Stomach smooth muscle (tissue), 2 donors: Measurements from ENCODE around the gene CRTC3.
A peak's percentile ranks its signal among the peaks of the same experiment; 100 is the strongest.
"Not testable (repeated sequence)": the region's sequence is repeated elsewhere in the genome, so short reads cannot be mapped to it uniquely, and the experiment has no call there.

ENCODE experiments used
- H3K27ac ChIP-seq: one replicate; pipeline ENCODE4 v1.7.0; 2013; ENCODE audit warnings: mild to moderate bottlenecking, low read length, inconsistent platforms
- H3K27me3 ChIP-seq, 2 donors: one replicate each; pipeline ENCODE4 v1.7.0; 2013; ENCODE audit warnings: low read length in 2 of 2; ENCODE audit not compliant: insufficient read depth in 2 of 2, control insufficient read depth in 1 of 2
- H3K36me3 ChIP-seq, 2 donors: one replicate each; pipeline ENCODE4 v1.7.0; 2013; ENCODE audit warnings: low read length in 2 of 2; ENCODE audit not compliant: control insufficient read depth in 2 of 2, insufficient read depth in 2 of 2
- H3K4me1 ChIP-seq: one replicate; pipeline ENCODE4 v1.7.0; 2013; ENCODE audit warnings: low read length; ENCODE audit not compliant: control insufficient read depth, insufficient read depth
- H3K4me3 ChIP-seq, 2 donors: one replicate each; pipeline ENCODE4 v1.7.0; 2013; ENCODE audit warnings: low read length in 2 of 2
- H3K9ac ChIP-seq, 2 donors: one replicate each; pipeline ENCODE4 v1.7.0; 2013; ENCODE audit warnings: low read length in 2 of 2, mild to moderate bottlenecking in 1 of 2
- H3K9me3 ChIP-seq, 2 donors: one replicate each; pipeline ENCODE4 v1.7.0; 2013; ENCODE audit warnings: low read length in 2 of 2; ENCODE audit not compliant: control insufficient read depth in 2 of 2
- donor health status: healthy.
- donor health status: Pancreatic carcinoma.

Gene CRTC3

DNA sequence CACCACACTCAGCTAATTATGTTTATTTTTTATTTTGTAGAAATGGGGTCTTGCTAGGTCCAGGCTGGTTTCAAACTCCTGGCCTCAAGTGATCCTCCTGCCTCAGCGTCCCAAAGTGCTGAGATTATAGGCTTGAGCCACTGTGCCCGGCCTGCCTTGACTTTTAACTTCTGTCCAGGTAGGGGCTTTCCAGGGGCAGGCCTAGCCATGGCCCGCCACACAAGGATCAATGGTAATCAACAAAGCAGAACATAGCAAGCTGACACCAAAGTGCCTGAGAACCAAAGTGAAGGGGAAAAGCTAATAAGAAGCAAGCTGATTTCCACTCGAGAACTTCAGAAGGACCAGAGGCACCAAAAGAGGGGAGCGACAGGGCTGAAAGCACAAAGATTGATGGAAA is 9.4 kb upstream of the CRTC3 start:
- H3K4me3 ChIP-seq, result no peak overlapping the region
- H3K9me3 ChIP-seq, result no peaks in the 10 kb centered on the region
- H3K4me1 ChIP-seq, result no peaks in the 10 kb centered on the region
- no peak overlapping the region for H3K9ac ChIP-seq
- no peaks in the 10 kb centered on the region for H3K36me3 ChIP-seq
- no peak overlapping the region for H3K27ac ChIP-seq
- H3K27me3 ChIP-seq, result no peaks in the 10 kb centered on the region

- Histone ChIP-seq H3K4me1 (no peaks in the 10 kb centered on the region), H3K36me3 (no peaks in the 10 kb centered on the region), H3K9me3 (no peaks in the 10 kb centered on the region), H3K9ac (no peak overlapping the region), H3K27me3 (no peaks in the 10 kb centered on the region), H3K4me3 (no peak overlapping the region), H3K27ac (no peak overlapping the region)
These were observed 6.3 kb upstream of the CRTC3 start for GRCh38 chr15:90523373-90523772.

GRCh38 chr15:90524018-90524803 is 5.5 kb upstream of the CRTC3 start:
- H3K9me3 ChIP-seq, result not testable (repeated sequence)

GRCh38 chr15:90529011-90529370 is 732 bp upstream of the CRTC3 start:
- H3K9me3 ChIP-seq, result no peaks in the 10 kb centered on the region
- H3K9ac ChIP-seq, result peak overlapping the region; percentile 83 to 90
- H3K27me3 ChIP-seq, result no peaks in the 10 kb centered on the region
- H3K4me1 ChIP-seq, result peaks cover 18% of the 10 kb centered on the region
- peak overlapping the region; percentile 76 to 88 for H3K4me3 ChIP-seq
- H3K27ac ChIP-seq, result peak overlapping the region; percentile 73
- H3K36me3 ChIP-seq, result no peaks in the 10 kb centered on the region

More at GRCh38 chr15:90524018-90524803, 5.5 kb upstream of the CRTC3 start:
- H3K4me3 ChIP-seq, H3K4me1 ChIP-seq, H3K36me3 ChIP-seq, H3K9ac ChIP-seq, H3K27ac ChIP-seq, H3K27me3 ChIP-seq: not testable (repeated sequence)

GRCh38 chr15:90530250-90531051 is 728 bp downstream of the CRTC3 start:
- Histone ChIP-seq H3K9me3 (no peaks in the 10 kb centered on the region), H3K4me3 (peak overlapping the region; percentile 88 to 91), H3K27ac (peak overlapping the region; percentile 58), H3K9ac (peak overlapping the region; percentile 82 to 90), H3K27me3 (no peaks in the 10 kb centered on the region), H3K36me3 (no peaks in the 10 kb centered on the region), H3K4me1 (peaks cover 22% of the 10 kb centered on the region)

DNA sequence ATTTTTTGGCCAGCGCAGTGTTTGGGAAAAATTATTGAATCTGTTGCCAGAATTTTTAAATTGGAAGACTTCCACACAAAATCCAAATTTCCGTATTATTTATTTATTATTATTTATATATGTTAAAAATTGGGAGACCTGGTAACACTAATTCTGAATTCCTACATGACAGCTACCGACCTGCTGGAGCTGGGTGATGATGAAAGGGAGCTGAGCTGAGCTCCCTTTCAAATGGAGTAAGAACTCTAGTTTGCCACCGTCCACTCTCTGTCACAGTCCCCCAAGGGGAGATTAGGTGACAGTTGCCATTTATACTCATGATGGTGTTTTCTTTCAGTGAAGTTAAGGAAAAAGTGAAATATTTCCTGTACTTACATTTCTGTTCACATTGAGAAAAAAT is 1.4 kb downstream of the CRTC3 start:
- Histone ChIP-seq H3K36me3 (no peaks in the 10 kb centered on the region), H3K9ac (peak overlapping the region; percentile 82 to 90), H3K27me3 (no peaks in the 10 kb centered on the region), H3K27ac (no peak overlapping the region), H3K4me3 (peak overlapping the region; percentile 88 to 91), H3K9me3 (no peaks in the 10 kb centered on the region), H3K4me1 (peaks cover 22% of the 10 kb centered on the region)

- H3K9ac ChIP-seq, result no peak overlapping the region
- H3K36me3 ChIP-seq, result peaks cover 0 to 3% of the 10 kb centered on the region in 2 donors
- H3K27ac ChIP-seq, result no peak overlapping the region
- peaks cover 13% of the 10 kb centered on the region for H3K4me1 ChIP-seq
- no peaks in the 10 kb centered on the region for H3K27me3 ChIP-seq
- no peaks in the 10 kb centered on the region for H3K9me3 ChIP-seq
- no peak overlapping the region for H3K4me3 ChIP-seq
These were observed 5.5 kb downstream of the CRTC3 start for GRCh38 chr15:90535254-90535653.

- H3K4me1 ChIP-seq, result no peaks in the 10 kb centered on the region
- H3K4me3 ChIP-seq, result no peak overlapping the region
- H3K9ac ChIP-seq, result no peak overlapping the region
- no peak overlapping the region for H3K27ac ChIP-seq
- peaks cover 0 to 10% of the 10 kb centered on the region in 2 donors for H3K36me3 ChIP-seq
- no peaks in the 10 kb centered on the region for H3K9me3 ChIP-seq
- H3K27me3 ChIP-seq, result no peaks in the 10 kb centered on the region
These were observed 10.1 kb downstream of the CRTC3 start for GRCh38 chr15:90539789-90540188.

DNA sequence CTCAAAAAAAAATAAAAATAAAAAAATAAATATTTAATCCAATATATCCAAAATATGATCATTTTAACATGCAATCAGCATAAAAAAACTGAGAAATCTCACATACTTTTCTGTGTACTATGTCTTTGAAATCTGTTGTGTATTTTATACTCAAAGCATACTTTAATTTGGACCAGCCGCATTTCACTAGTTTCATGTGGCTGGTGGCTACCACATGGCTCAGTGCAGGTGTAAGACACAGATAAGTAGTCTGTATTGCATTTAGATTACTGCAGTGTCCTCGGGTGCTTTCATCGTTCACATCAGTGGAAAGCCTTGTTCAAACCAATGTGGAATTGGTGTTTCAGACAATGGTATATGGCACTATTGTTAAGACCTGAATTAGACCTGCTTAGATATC is 11.0 kb downstream of the CRTC3 start:
- no peaks in the 10 kb centered on the region for H3K4me1 ChIP-seq
- H3K4me3 ChIP-seq, result no peak overlapping the region
- no peak overlapping the region for H3K9ac ChIP-seq
- H3K27me3 ChIP-seq, result no peaks in the 10 kb centered on the region
- no peak overlapping the region for H3K27ac ChIP-seq
- peaks cover 0 to 10% of the 10 kb centered on the region in 2 donors for H3K36me3 ChIP-seq
- H3K9me3 ChIP-seq, result no peaks in the 10 kb centered on the region

DNA sequence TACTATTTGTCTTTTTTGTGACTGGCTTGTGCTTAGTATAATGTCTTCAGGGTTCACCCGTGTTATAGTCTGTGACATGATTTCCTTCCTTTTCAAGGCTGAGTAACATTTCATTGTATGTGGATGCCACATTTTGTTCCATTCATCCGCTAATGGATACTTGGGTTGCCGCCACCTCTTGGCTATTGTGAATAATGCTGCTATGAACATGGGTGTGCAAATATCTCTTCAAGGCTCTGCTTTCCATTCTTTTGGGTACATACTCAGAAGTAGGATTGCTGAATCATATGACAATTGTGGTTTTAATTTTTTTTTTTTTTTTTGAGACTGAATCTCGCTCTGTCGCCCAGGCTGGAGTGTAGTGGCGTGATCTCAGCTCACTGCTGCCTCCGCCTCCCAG is 15.4 kb downstream of the CRTC3 start:
- Histone ChIP-seq H3K9me3 (no peaks in the 10 kb centered on the region), H3K4me1 (no peaks in the 10 kb centered on the region), H3K9ac (no peak overlapping the region), H3K36me3 (peaks cover 3 to 10% of the 10 kb centered on the region in 2 donors), H3K27me3 (no peaks in the 10 kb centered on the region), H3K4me3 (no peak overlapping the region), H3K27ac (no peak overlapping the region)

GRCh38 chr15:90547540-90547939 is 17.8 kb downstream of the CRTC3 start:
- no peak overlapping the region for H3K27ac ChIP-seq
- H3K9ac ChIP-seq, result no peak overlapping the region
- H3K9me3 ChIP-seq, result no peaks in the 10 kb centered on the region
- peaks cover 3 to 7% of the 10 kb centered on the region in 2 donors for H3K36me3 ChIP-seq
- peaks cover 2% of the 10 kb centered on the region for H3K4me1 ChIP-seq
- no peaks in the 10 kb centered on the region for H3K27me3 ChIP-seq
- H3K4me3 ChIP-seq, result no peak overlapping the region
